GM18909 (cell line): Measurements from ENCODE around the gene ARHGEF28.

Experiments
- ATAC-seq: cut with Tn5 transposase; IDR thresholded peaks from one replicate; pipeline ENCODE4 v1.9.1; 2021; ENCODE audit warnings: mild to moderate bottlenecking; ENCODE audit not compliant: unreplicated experiment, poor library complexity

The ARHGEF28 gene

DNA sequence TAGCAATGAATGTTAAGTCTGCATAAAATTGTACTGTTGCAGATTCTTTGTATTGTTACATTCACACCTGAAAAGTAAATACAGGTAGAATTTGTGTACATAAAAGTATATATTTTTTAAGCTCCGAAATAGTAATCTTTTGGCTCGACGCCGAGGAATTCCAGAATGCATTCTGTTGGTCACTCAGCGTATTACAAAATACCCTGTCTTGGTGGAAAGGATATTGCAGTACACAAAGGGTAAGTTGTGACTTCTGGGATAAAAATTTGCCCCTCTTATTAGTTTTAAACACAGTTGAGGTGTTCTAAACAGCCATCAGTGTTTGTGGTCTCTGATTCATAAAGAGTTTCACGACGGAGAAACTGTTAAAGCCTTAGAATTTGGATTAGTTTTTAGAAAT is 257.6 kb downstream of the ARHGEF28 start:
- ATAC-seq = no peak

GRCh38 chr5:73887688-73888087 is 261.7 kb downstream of the ARHGEF28 start:
- ATAC-seq = no peak

DNA sequence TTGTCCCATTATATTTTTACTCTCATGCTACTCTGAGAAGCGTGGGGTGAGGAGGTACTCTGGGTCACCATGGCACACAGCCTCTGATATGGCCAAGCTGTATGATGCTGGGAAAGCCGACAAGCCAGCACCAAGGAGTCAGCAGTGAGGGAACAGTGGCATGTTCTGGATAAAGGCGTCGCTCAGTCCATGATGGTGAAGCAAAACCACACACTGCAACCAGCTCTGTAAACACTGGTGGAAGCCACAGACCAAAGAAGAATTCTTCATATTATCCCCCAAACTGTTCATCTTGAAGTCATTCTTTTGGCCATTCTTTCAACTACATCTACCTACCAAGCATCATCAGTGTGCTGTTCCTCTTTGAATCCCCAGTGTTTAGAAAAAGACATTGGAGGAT is 264.6 kb downstream of the ARHGEF28 start:
- no peak for ATAC-seq

DNA sequence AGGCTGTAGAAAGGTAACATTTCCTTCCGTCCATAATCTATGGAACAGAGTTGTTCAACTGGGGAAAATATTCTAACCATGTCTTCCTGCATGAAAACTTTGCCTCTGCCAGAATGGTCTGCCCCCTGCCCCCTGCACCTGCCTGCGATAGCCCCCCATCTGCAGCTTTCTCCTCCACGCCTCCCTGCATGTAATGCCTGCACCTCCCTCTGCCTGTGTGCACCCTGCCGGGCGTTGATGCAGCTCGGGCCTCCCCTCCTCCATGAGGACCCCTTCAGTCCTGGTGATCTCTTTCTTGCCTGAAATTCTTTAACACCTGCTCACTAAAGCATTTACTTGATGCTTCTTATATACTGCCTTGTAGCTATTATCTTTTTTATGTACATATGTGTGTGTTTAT is 266.2 kb downstream of the ARHGEF28 start:
- ATAC-seq = no peak

- ATAC-seq = no peak
Measured at GRCh38 chr5:73892806-73893205, 266.8 kb downstream of the ARHGEF28 start.

DNA sequence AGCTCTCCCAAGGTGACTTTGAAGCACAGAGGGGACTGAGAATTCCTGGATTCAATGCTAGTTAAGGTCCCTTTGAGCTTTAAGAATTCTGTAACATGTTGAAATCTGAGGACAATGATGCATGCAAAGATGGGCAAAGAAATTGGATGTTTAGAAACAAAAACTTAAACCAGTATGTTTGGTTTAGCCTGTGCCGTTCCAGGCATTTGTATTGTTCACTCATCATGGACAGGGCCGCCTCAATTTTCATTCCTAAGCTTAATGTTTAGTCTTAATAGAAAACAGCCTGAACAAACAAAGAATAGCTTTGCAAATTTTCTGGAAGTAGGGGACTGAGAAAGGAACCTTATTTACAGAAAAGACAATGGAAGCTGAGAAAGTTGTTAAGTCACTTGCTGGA is 267.8 kb downstream of the ARHGEF28 start:
- ATAC-seq = no peak

DNA sequence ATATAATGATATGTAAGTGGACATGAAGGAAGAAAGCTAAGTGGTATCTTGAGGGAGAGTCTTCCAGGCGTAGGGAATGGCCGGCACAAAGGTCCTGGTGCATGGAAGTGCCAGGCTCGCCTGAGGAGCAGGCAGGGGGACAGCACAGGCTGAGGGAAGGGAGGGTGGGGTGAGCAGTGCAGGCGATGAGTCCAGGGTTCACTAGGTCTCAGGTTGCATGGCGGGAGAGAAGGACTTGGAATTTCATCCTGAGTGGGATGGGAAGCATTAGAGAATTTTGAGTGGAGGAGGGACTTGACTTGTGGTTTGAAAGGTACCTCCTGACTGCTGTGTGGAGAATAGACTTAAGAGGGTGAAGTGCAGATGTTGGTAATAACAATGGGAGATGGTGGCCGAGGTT is 268.9 kb downstream of the ARHGEF28 start:
- no peak for ATAC-seq

DNA sequence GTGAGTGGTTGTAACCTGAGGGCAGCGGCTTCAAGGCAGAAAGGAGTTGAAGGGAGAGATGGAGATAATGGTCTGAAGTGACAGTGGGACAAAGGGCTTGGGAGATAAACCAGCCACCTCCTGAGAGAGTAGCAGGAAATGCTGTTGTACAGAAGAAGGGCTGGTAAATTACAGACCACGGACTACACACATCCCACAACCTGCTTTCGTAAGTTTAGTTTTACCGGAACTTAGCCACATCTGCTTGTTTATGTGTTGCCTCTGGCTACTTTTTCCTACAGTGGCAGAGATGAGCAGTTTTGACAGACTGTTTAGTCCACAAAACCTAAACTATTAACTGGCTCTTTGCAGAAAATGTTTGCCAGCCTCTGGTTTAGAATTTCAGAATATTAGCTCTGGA is 269.5 kb downstream of the ARHGEF28 start:
- ATAC-seq = no peak

GRCh38 chr5:73896097-73896496 is 270.1 kb downstream of the ARHGEF28 start:
- no peak for ATAC-seq

GRCh38 chr5:73896668-73897067 is 270.7 kb downstream of the ARHGEF28 start:
- ATAC-seq = no peak

DNA sequence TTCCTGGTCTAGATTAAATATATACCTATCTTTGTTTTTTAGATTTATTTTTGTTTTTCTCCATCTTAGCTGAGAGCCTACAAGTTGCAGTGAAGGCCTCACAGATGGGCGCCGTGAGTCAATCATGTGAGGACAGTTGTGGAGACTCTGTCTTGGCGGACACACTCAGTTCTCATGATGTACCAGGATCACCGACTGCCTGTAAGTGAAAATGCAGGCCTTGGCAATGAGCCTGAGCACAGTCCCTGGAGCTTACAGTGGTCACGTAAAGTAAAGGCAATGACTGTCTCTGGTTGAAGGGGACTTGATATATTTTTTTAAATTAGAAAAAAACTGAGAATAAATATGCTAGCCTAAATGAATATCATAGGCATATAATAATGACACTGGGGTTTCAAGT is 271.9 kb downstream of the ARHGEF28 start:
- no peak for ATAC-seq

DNA sequence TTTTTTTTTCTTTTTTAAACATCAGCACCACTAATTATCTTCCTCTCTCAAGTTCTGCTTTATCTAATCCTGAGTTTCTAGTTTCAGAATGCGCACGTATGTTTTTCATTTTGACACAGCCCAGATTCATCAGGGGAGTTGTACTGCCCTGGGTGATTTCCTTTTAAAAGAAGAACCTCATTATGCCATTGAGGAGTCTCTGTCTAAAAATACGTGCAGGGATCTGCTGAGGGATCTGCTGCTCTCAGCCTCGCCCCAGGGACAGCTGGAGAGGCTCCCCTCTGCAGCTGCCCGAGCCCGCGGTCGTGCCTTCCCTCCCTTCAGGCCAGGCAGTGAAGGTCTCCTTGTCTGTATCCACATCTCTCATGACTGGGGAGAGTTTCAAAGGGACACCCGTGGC is 273.1 kb downstream of the ARHGEF28 start:
- ATAC-seq = peak; percentile 84

- no peak for ATAC-seq
Measured at GRCh38 chr5:73899916-73900315, 273.9 kb downstream of the ARHGEF28 start.

- ATAC-seq = no peak
Measured at GRCh38 chr5:73900566-73900965, 274.6 kb downstream of the ARHGEF28 start.

- no peak for ATAC-seq
Measured at GRCh38 chr5:73901043-73901442, 275.0 kb downstream of the ARHGEF28 start.

GRCh38 chr5:73901455-73901854 is 275.5 kb downstream of the ARHGEF28 start:
- no peak for ATAC-seq

- no peak for ATAC-seq
Measured at GRCh38 chr5:73902327-73903051, 276.5 kb downstream of the ARHGEF28 start.

- no peak for ATAC-seq
Measured at GRCh38 chr5:73903169-73903568, 277.2 kb downstream of the ARHGEF28 start.

DNA sequence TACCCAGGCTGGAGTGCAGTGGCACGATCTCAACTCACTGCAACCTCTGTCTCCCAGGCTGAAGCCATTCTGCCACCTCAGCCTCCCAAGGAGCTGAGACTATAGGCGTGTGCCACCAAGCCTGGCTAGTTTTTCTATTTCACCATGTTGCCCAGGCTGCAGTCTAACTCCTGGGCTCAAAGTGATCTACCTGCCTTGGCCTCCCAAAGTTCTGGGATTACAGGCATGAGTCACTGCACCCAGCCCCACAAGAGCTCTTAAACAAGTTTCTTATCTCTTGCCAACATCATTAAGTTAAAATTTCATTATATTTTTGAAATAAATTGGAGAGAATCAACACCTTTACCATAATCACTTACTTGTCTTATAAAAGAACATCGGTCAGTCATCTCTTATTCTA is 280.3 kb downstream of the ARHGEF28 start:
- ATAC-seq = no peak

GRCh38 chr5:73907164-73907563 is 281.2 kb downstream of the ARHGEF28 start:
- no peak for ATAC-seq

DNA sequence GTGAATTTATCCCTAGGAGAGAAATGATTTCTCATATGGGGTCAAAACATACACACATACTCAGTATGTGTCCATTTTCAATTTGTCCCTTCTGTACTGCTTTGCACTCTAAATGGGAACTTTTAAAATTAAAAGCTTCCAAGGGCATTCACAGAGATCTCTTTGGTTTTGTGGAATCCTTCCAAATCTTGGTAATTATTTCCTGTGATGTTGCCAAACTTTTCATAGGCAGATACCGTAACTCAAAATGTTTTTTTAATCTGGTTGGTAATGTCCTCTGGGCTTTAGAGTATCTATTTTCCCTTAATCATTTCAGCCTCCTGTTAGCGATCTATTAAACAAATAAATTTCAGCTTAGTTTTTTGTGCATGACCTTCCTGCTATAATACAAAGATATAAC is 282.4 kb downstream of the ARHGEF28 start:
- no peak for ATAC-seq

GRCh38 chr5:73908846-73909245 is 282.9 kb downstream of the ARHGEF28 start:
- no peak for ATAC-seq

GRCh38 chr5:73909474-73909873 is 283.5 kb downstream of the ARHGEF28 start:
- no peak for ATAC-seq
